Stomach (tissue), 4 donors: Measurements from ENCODE around the gene NOXO1.

Experiments
- CTCF ChIP-seq, 7 experiments: fragments of 450-650 bp in 4 of 7; fragments of 200-600 bp in 3 of 7; sonication (generic) in 3 of 7; IDR thresholded peaks; one replicate each; pipeline ENCODE4 v1.5.1; 2016 to 2019; ENCODE audit warnings: antibody characterized with exemption in 7 of 7, control low read depth in 2 of 7, mild to moderate bottlenecking in 1 of 7
- POLR2A ChIP-seq, 4 donors: fragments of 450-650 bp; IDR thresholded peaks; one replicate each; pipeline ENCODE4 v1.6.1; 2016; ENCODE audit warnings: antibody characterized with exemption in 4 of 4, control low read depth in 2 of 4, mild to moderate bottlenecking in 1 of 4, moderate library complexity in 1 of 4
- POLR2AphosphoS5 ChIP-seq, 3 donors: sonication (generic); formaldehyde crosslinking; IDR thresholded peaks; one replicate each; pipeline ENCODE4 v1.6.1; 2016; ENCODE audit warnings: antibody characterized with exemption in 3 of 3

GRCh38 chr16:1983544-1984346 lies 2.5 kb upstream of the NOXO1 start, which contains the start of gene GFER:
- TF ChIP-seq POLR2AphosphoS5 (IDR thresholded peaks at IDR 0.05): peak in 2 of 3 donors; percentile 55 to 75
- no peak for TF ChIP-seq POLR2A (IDR thresholded peaks at IDR 0.05)
- TF ChIP-seq CTCF (IDR thresholded peaks at IDR 0.05): peak in 2 of 7 experiments; percentile 26 to 31
